K562 (cell line): ENCODE measurements around the gene PPP4R1. TPM values are rescaled to one million over a fixed set of nuclear protein-coding genes. Genes with fewer than 3 reads are reported as not detected.

ENCODE experiments used
- ATAC-seq: fragments of 200-7000 bp; cut with Tn5 transposase; 3 replicates; pipeline ENCODE4 v1.9.1; 2020; ENCODE audit warnings: moderate library complexity
- BruUV-seq: library from RNA; stranded (reverse); fragments of 400-500 nt; replicated peaks from 2 replicates; lab custom pipeline; 2021; lab: Mats Ljungman, UMichigan
- CTCF ChIA-PET: fragments of 300-600 bp; formaldehyde crosslinking; extraction: SDS; loops from one replicate; lab custom pipeline; 2021; ENCODE audit warnings: low intra/inter-chr PET ratio; lab: Yijun Ruan, JAX
- POLR2A ChIA-PET: fragments of 300-600, 350-650 bp; sonication (Branson Sonifier 250); formaldehyde crosslinking; extraction: SDS; loops from one replicate; lab custom pipeline; 2021; ENCODE audit warnings: antibody characterized with exemption, inconsistent platforms; lab: Yijun Ruan, JAX
- DNase-seq, 4 experiments: peaks; one replicate each; pipeline versions ENCODE4 v3.0.0 to v3.0.0-alpha.2; 2011 to 2018; ENCODE audit warnings: low spot score in 3 of 4, mixed read lengths in 3 of 4; ENCODE audit errors: extremely low read depth in 1 of 4
- FAIRE-seq: peaks from 2 replicates; lab custom pipeline; 2011; peaks lifted over from hg19 to GRCh38; lab: Jason Lieb, UNC
- H2AFZ ChIP-seq: 2 replicates; pipeline ENCODE4 v1.6.0; 2011; ENCODE audit warnings: low read depth, low read length, control low read depth, inconsistent platforms
- H3K27ac ChIP-seq: fragments of 200-600 bp; 3 replicates; pipeline ENCODE4 v1.8.0; 2011; ENCODE audit warnings: low read depth, mild to moderate bottlenecking, control low read depth, inconsistent platforms, low read length, moderate library complexity, mixed read lengths; ENCODE audit errors: extremely low read depth
- H3K27me3 ChIP-seq, 2 experiments: fragments of 300-600 bp in 1 of 2; 2 replicates in 1 of 2; 3 replicates in 1 of 2; pipeline versions ENCODE4 v1.6.0 to v1.8.0; 2011; ENCODE audit warnings: inconsistent platforms in 2 of 2, low read length in 2 of 2, mild to moderate bottlenecking in 1 of 2, mixed read lengths in 1 of 2, moderate library complexity in 1 of 2; ENCODE audit not compliant: control insufficient read depth in 2 of 2, insufficient read depth in 2 of 2
- H3K36me3 ChIP-seq: fragments of 300-600 bp; 3 replicates; pipeline ENCODE4 v1.8.0; 2011; ENCODE audit warnings: mild to moderate bottlenecking, low read length, inconsistent platforms; ENCODE audit not compliant: control insufficient read depth, insufficient read depth
- H3K4me1 ChIP-seq, 2 experiments: fragments of 200-600 bp in 1 of 2; replicated peaks in 1 of 2; 2 replicates in 1 of 2; 3 replicates in 1 of 2; pipeline versions ENCODE4 v1.5.1 to v1.8.0; 2011; ENCODE audit warnings: inconsistent platforms in 2 of 2, low read length in 2 of 2, mild to moderate bottlenecking in 1 of 2, mixed read lengths in 1 of 2, moderate library complexity in 1 of 2; ENCODE audit not compliant: control insufficient read depth in 2 of 2, insufficient read depth in 2 of 2
- H3K4me2 ChIP-seq: 2 replicates; pipeline ENCODE4 v1.6.1; 2011; ENCODE audit warnings: low read length, control low read depth, inconsistent platforms, mixed read lengths; ENCODE audit not compliant: insufficient read depth
- H3K4me3 ChIP-seq: fragments of 200-600 bp; sonication (generic), shearing (Covaris generic); 2 replicates; pipeline ENCODE4 v1.5.1; 2016; ENCODE audit warnings: control low read depth, inconsistent platforms
- H3K79me2 ChIP-seq: fragments of 200-600 bp; 3 replicates; pipeline ENCODE4 v1.8.0; 2011; ENCODE audit warnings: low read length, inconsistent platforms; ENCODE audit not compliant: control insufficient read depth, insufficient read depth
- H3K9ac ChIP-seq, 2 experiments: 2 replicates each; pipeline versions ENCODE4 v1.6.0 to v1.6.1; 2011; ENCODE audit warnings: low read depth in 2 of 2, low read length in 2 of 2, control low read depth in 1 of 2, inconsistent platforms in 1 of 2, mild to moderate bottlenecking in 1 of 2, mixed read lengths in 1 of 2; ENCODE audit not compliant: insufficient read depth in 1 of 2
- H3K9me1 ChIP-seq: one replicate; pipeline ENCODE4 v1.6.0; 2011; ENCODE audit warnings: inconsistent platforms, mild to moderate bottlenecking, low read length, moderate library complexity; ENCODE audit not compliant: control insufficient read depth, insufficient read depth
- H3K9me3 ChIP-seq: replicated peaks from 2 replicates; pipeline ENCODE4 v1.5.1; 2011; ENCODE audit warnings: low read depth, low read length, inconsistent platforms; ENCODE audit not compliant: control insufficient read depth, insufficient read depth
- H4K20me1 ChIP-seq: replicated peaks from 2 replicates; pipeline ENCODE4 v1.6.1; 2011; ENCODE audit warnings: low read length, inconsistent platforms, mixed read lengths; ENCODE audit not compliant: control insufficient read depth, insufficient read depth
- BCL6 ChIP-seq: fragments of 250-450 bp; sonication (Bioruptor Pico); IDR thresholded peaks from 2 replicates; pipeline ENCODE4 v1.4.0; 2020
- CBX3 ChIP-seq, 2 experiments: IDR thresholded peaks; 1 replicate in 1 of 2; 2 replicates in 1 of 2; pipeline ENCODE4 v1.6.1; 2012; ENCODE audit warnings: inconsistent platforms in 2 of 2, low read length in 2 of 2, borderline replicate concordance in 1 of 2, control low read depth in 1 of 2
- DIDO1 ChIP-seq: fragments of 450-650 bp; IDR thresholded peaks from 2 replicates; pipeline ENCODE4 v1.6.1; 2016; ENCODE audit warnings: low read depth, missing biosample characterization, missing genetic modification characterization
- DPF2 ChIP-seq: fragments of 450-650 bp; IDR thresholded peaks from 2 replicates; pipeline ENCODE4 v1.6.1; 2016
- HCFC1 ChIP-seq: IDR thresholded peaks from 2 replicates; pipeline ENCODE4 v1.6.1; 2012; ENCODE audit warnings: low read depth, low read length, improper control_type of control experiment
- KAT7 ChIP-seq: sonication (generic); formaldehyde crosslinking; IDR thresholded peaks from 2 replicates; pipeline ENCODE4 v1.8.0; 2022; ENCODE audit warnings: missing genetic modification reagents, mild to moderate bottlenecking, borderline replicate concordance
- KLF6 ChIP-seq: fragments of 250-450 bp; sonication (Bioruptor Pico); IDR thresholded peaks from 2 replicates; pipeline ENCODE4 v1.4.0; 2020; ENCODE audit warnings: mild to moderate bottlenecking, moderate library complexity, borderline replicate concordance
- PURB ChIP-seq: sonication (generic); formaldehyde crosslinking; IDR thresholded peaks from 2 replicates; pipeline ENCODE4 v1.9.0; 2021; ENCODE audit warnings: low read depth, mild to moderate bottlenecking, missing genetic modification reagents
- SOX6 ChIP-seq: fragments of 450-650 bp; IDR thresholded peaks from 2 replicates; pipeline ENCODE4 v1.6.1; 2014; ENCODE audit warnings: mild to moderate bottlenecking
- ZBTB43 ChIP-seq: sonication (generic); formaldehyde crosslinking; IDR thresholded peaks from 2 replicates; pipeline ENCODE4 v1.8.0; 2023; ENCODE audit warnings: mild to moderate bottlenecking, missing genetic modification reagents
- ZNF445 ChIP-seq: fragments of 250-450 bp; sonication (Bioruptor Pico); IDR thresholded peaks from 2 replicates; pipeline ENCODE4 v1.4.0; 2020; ENCODE audit warnings: low read depth, mild to moderate bottlenecking, moderate library complexity
- ZNF707 ChIP-seq: fragments of 250-450 bp; sonication (Bioruptor Pico); conservative IDR thresholded peaks from 2 replicates; pipeline ENCODE4 v1.8.0; 2022; ENCODE audit warnings: inconsistent platforms, mild to moderate bottlenecking, moderate library complexity
- WGBS: fragments of 100-300 bp; shearing (Covaris generic); methylation state at CpG from one replicate; pipeline ENCODE4 v1.1.6; 2016; ENCODE audit warnings: low coverage, mixed read lengths; ENCODE audit not compliant: insufficient coverage; ENCODE audit errors: missing lambda C conversion rate; 5-methylcytosine and 5-hydroxymethylcytosine counted together
- in situ Hi-C: fragments of 300-500 bp; cut with MboI; formaldehyde crosslinking; loops from 4 replicates; pipeline ENCODE4 v1.15.0; 2018; ENCODE audit warnings: inconsistent platforms, mixed read lengths
- intact Hi-C: fragments of 100-400 bp; cut with micrococcal nuclease; formaldehyde crosslinking; loops from 2 replicates; pipeline ENCODE4 v1.14.2; 2022
- polyA plus RNA-seq, 8 experiments: library from polyadenylated mRNA; depleted of rRNA in 4 of 8; stranded (reverse) in 5 of 8; unstranded in 3 of 8; fragments of >200 nt; fragmentation: Nextera tagmentation in 2 of 8; fragmentation: Illumina TruSeq in 1 of 8; extraction: Ambion mirVana in 2 of 8; extraction: Trizol in 1 of 8; gene quantifications; 2 replicates each; pipeline versions ENCODE4 v1.2.1 to v1.2.3, GENCODE V29; 2011 to 2014; ENCODE audit warnings: inconsistent platforms in 1 of 8, missing spikeins in 1 of 8
- total RNA-seq, 7 experiments: library from RNA; depleted of rRNA in 6 of 7; stranded (reverse); fragments of >200 nt in 6 of 7; fragmentation: Illumina TruSeq in 2 of 7; extraction: Trizol in 2 of 7; gene quantifications; 2 replicates each; pipeline versions ENCODE4 v1.2.1 to v1.2.3, GENCODE V29; 2011 to 2021; ENCODE audit warnings: low replicate concordance in 1 of 7

PPP4R1 gene
- total and polyA plus RNA-seq, 9 of the 15 experiments (the other 6 are each of a cell fraction or from before 2014, with no cell fraction given): 23.5 to 136 (median 84.5) TPM

DNA sequence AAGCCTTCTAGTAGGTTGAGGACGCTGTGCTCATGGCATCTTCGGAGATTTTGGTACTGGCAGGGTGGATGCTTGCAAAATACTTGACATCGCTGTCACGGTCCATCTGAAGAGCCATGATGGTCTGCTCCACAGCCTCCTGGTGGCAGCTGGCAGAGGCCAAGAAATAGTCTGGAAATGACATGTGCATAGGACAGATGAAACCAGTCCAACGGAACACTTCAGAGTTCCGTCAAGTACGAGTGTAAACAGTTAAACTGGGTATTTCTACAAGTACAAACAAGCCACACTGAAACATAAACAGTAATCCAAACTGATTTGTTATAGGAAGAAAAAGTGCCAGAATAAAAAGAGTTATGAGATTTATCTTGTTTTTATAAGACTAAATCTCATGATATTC is 66.6 kb downstream of the PPP4R1 start (continued):
- TF ChIP-seq KAT7 (CRISPR knock-in tag) (no peak), HCFC1 (no peak), ZNF445 (CRISPR knock-in tag) (no peak), PURB (CRISPR knock-in tag) (no peak), DPF2 (no peak)

GRCh38 chr18:9546468-9546867 is 67.9 kb downstream of the PPP4R1 start:
- Histone ChIP-seq H3K4me1 (peaks cover 0 to 2% of the 10 kb centered on the region in 2 experiments; a peak in 2 of 5 replicates), H3K36me3 (peaks cover 59% of the 10 kb centered on the region; the same call in 2 of the 3 replicates), H3K9ac (no peak overlapping the region), H3K9me1 (no peaks in the 10 kb centered on the region), H3K4me3 (no peak overlapping the region), H3K4me2 (no peak overlapping the region), H3K27ac (no peak overlapping the region), H2AFZ (no peak overlapping the region), H3K9me3 (no peaks in the 10 kb centered on the region), H4K20me1 (no peaks in the 10 kb centered on the region), H3K27me3 (no peaks in the 10 kb centered on the region), H3K79me2 (no peaks in the 10 kb centered on the region)
- TF ChIP-seq CBX3 (IDR thresholded peaks at IDR 0.05; ENCODE audit: borderline replicate concordance in 1 of 2, low read length in 2 of 2): no peak
- no peak for TF ChIP-seq SOX6
- TF ChIP-seq BCL6 (CRISPR knock-in tag): no peak
- TF ChIP-seq ZBTB43: no peak
- no peak for TF ChIP-seq ZNF707
- no peak for TF ChIP-seq DIDO1 (tag)
- no peak for TF ChIP-seq KLF6 (CRISPR knock-in tag)
- ChIA-PET CTCF (no interaction called here), POLR2A (interaction anchor here (1.2 kb wide), 1 partner anchor 14 kb away, joined by 4 read pairs; no protein-coding TSS in a partner anchor)
- intact Hi-C loops (no loop called here), in situ Hi-C loops (no loop called here)
- WGBS: 94% methylated on average over 6 of the region's 6 CpGs
- FAIRE-seq (no peak), DNase-seq (no peak), ATAC-seq (no peak)
- BruUV-seq: no TSS peak
